COLO668 (cell line): Measurements from ENCODE around the gene PLXNB1.

Experiments used
- DNase-seq: peaks from one replicate; lab custom pipeline; 2025; ENCODE audit not compliant: unreplicated experiment; lab: John Stamatoyannopoulos, UW

The PLXNB1 gene

DNA sequence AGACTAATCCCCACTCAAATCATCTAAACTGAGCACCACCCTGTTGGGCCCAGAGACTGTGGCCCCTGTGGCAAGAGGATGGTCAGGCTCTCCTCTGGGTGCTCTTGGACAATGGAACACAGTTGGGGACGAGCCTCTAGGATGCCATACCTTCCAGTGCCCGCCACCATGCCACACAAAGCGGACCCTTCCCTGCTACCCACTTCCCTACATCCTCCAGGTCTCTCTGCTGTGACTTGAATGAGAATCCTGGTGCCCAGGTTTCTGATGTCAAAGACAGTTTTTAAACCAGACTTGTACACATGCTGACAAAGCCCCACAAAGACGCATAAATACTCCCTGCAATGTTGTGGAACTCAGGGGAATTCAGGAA is 5.3 kb upstream of the PLXNB1 start:
- DNase-seq = no peak

DNA sequence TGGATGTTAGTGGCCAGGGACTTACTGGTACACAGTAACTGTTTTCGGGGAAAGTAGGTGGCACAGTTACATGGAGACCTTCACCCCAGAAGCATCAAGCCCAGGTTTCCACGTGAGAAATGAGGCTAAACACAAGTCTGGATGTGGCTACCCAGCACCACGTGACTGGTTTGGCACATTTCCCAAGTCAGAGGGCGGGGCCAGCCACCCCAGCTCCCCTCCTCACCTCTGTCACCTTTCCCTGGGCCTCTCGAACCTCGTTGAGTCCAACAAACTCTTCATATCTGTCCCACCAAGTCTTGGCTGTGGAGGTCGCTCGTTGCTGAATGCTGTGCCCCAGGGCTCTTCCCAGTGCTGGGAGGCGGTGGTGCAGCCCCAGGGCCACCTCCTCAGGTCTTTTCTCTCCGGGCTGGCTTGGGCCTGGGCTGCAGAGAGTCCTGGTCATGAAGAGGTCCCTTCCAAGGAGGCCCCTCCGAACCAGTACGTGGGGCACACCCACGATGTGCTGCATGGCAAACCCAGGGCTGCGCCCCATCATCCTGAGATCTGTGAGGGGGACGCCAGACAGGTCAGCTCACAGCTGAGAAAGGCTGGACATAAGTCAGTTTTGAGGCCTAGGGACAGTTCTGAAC is 4.8 kb upstream of the PLXNB1 start:
- no peak for DNase-seq

- DNase-seq = no peak
Observed at GRCh38 chr3:48433472-48434118, 3.7 kb upstream of the PLXNB1 start.

DNA sequence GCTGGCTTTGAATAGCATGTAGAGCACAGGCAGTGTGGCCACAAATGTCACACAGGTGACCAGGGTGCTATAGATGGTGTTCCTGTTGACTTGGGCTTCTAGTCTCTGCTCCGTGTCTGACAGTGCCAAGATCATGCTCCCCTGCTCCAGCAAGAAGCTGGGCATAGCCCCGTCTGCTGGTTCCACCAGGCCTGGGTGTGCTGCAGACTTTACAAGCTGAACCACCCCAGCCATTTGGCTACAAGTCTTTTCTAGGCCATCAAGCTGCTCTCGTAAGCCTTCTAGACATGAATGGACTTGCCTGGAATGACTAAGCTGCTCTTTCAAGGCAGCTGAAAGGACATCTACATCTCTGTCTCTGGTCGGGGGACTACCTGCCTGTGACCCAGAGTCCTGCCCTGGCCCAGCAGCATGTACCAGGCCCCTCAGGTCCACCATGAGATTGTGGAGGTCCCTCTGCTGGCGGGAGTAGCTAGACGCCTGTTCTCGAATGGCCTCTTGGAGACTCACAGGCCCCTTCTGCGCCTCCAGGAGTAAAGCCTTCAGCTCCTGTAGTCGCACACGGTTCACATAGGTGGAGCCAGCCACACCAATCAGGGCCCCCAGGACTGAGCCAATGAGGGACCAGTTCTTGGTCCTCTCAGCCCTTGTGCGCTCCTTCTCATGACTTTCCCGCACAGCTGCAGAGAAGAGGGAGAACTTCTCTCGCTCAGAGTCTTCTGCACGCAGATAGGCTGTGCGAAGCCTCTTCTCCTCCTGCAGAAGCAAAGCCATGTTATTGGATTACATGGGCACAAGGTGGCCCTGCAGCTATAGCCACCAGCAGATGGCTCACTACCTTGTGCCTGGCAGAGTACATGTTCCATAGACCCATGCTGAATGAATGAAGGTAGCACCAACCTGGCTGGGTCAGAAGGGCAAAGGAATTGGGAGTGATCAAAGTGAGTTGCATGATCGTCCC is 2.8 kb upstream of the PLXNB1 start:
- DNase-seq = no peak

DNA sequence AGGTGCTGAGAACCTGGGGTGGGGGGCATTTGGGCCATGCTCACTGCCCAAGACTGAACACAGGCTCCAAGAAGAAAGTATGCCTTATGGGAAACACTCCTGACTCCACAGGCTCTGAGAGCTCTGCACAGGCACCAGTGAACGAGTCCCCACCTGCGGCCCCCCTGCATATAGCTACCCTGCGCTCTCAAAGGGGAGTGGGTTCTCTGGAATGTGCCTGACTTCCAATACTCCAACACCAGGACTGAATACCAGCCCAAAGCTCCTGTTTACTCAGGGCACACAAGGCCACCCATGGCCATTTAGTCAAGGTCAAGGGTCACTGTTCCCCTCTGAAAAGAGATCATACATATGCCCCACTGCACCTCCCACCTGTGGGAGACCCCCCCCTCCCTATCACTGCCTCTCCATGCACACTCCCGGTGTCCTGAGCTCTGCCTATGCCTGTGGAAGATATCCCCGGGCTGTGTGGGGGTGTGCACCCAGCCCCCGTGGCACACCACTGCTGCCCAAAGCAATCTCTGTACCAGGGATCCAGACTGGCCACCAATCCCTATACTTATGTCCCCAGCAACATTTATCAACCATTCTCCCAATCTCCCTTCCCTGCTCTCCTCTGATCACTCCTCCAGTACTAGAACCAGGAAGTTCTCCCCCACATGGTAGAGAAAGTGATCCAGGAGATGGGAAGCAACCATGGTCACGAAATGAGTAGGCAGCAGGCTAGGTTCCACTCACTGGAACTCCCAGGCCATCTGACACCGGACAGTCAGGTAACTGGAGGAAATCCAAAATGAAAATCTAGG is 1.5 kb upstream of the PLXNB1 start:
- DNase-seq = no peak

DNA sequence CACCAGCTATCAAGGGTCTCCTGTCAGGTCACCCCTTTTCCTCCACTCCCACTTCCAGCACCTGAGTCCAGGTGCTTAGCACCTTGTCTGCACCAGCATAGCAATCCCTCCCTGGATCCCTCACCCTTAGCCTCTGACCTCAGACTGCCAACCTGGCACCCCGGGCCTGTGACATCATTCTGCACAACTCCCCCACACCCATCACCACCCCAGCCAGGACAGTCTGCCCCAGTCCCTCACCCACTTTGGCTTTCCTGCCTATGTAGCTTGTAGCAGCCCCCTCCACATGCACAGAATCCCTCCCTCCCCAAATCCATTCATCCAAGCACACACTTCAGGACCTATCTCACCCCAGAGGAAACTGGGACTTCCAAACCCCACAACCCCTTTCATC is 819 bp upstream of the PLXNB1 start:
- DNase-seq = no peak

DNA sequence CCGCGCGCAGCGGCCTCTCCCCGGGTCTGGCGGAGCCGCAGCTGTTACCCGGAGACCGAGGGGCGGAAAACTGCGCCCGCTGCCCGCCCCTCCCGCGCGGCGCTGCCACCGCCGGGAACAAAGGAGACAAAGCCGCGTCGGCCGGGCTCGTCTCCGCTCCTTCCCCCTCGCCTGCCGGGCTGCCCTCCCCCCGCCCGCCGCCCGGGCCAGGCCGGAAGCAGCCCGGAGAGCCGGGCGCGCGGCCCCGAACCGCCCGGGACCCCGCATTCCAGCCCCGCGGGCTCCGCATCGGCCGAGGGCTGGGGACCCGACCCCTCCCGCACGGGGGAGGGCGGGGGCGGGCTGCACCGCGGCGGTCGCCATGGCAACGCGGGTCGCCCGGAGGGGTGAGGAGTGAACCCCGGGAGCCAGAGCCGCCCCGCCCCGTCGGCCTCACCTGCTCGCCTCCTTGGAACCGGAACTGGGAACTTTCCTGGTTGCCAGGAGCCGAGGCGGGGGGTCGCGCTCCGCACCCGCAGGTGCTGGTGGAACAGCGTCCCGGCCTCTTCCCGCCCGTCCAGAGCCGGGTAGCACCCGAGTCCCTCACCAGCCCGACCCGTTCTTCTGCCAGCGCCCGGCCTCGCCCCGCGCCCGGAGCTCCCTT is 448 bp downstream of the PLXNB1 start:
- peak; percentile 89 for DNase-seq

DNA sequence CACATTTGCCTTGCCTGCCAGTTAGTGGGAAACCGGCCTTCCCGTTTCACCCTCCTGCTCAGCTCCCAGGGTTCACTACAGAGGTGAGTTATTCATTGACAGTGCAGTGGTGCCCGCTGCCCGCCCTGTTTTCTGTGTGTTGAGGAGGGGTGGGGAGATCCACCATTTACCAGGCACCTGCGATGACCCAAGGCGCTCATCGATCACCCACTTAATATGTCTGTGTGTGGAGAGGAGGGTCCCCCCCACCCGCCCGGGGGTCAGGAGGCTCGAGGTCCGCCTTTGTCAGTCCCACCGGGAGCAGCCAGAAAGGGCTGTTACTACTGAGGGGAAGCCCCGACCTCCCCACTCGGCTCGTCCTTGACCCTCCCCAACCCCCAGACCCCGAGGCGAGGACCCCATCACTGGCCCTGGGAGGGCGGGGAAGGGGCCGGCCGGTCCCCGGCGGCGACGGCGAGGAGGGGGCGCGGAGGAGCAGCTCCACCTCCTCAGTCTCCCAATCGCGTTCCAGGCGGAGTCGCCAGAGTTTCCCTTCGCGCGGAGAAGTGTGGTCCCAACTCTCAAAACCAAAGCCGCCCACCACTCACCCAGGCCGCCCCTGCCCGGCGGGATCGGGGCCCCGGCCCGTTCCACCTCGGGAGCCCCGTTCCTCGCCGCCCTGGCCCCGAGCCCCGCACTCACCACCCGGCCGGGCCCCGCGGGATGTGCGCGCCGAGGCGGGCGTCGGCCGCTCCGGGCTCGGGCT is 1.1 kb downstream of the PLXNB1 start:
- peak; percentile 59 for DNase-seq

GRCh38 chr3:48428088-48428571 is 1.8 kb downstream of the PLXNB1 start:
- DNase-seq = no peak

GRCh38 chr3:48427630-48427962 is 2.3 kb downstream of the PLXNB1 start:
- no peak for DNase-seq

- DNase-seq = no peak
Observed at GRCh38 chr3:48426944-48427629, 2.8 kb downstream of the PLXNB1 start.

DNA sequence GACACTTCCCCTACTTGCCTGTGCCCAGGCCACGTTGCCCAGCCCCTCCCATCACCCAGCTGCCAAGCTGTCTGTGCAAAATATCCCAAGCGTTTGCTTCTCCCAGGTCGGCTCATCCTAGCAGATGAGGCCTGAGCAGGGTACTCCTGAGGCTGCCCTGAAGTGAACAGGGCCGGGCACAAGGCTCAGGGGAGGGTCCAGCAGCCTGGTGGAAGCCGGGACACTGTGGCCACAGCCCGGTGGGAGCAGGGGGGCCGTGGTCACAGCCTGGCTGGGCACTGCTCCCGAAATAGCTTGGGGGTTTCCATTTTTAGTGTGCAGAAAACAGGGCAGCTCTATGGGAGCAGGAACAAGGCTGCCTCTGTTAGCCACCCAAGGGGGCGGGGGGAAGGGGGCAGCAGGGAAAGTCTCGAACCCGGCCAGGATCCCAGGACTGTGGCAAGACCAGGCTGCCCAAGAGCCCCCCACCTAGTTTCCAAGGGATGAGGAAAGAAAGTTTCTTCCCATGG is 3.4 kb downstream of the PLXNB1 start:
- DNase-seq = no peak

DNA sequence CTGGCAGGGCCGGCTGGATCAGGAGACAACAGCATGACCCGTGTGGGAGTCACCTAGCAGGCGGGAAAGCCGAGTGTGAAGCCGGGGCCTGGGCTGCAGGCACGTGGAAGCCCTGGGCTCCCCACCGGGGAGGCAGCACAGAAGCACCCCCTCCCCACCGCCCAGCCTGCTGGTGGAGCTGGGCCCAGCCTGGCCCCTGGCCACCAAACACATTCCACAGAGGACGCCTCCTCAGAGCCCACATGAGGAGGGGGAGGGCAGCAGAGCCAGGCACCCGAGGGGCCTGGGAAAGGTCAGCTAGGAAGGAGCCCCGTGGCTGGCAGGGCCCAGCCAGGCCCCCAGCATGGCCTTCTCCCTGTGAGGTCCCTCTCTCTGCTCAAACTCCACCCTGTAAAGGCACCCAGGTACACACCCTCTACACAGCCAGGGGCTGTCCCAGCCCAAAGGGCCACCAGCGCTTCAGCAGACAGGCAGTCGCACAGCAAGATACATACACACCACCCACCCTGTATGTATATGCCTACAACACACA is 4.5 kb downstream of the PLXNB1 start:
- DNase-seq = no peak

- no peak for DNase-seq
Observed at GRCh38 chr3:48423883-48424695, 5.8 kb downstream of the PLXNB1 start.

GRCh38 chr3:48423241-48423882 is 6.5 kb downstream of the PLXNB1 start:
- DNase-seq = no peak

GRCh38 chr3:48422681-48423080 is 7.2 kb downstream of the PLXNB1 start:
- no peak for DNase-seq

DNA sequence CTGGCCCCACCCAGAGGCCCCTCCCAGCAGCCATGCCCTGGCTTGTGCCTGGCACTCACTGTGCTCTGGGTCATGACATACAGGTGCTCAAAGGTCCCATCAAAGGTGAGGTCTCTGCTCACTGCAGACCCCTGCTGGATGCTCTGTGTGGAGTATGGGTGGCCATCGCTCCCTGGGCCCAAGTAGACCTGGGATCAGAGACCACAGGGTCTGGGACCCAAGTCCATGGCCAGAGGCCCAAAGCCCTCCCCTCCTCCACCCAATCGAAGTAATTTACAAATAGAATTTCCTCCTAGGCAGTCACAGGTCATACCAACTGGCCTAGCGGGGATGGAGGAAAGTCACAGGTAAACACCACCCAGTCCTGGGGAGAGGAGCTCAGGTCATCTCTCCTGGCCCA is 7.6 kb downstream of the PLXNB1 start:
- no peak for DNase-seq

DNA sequence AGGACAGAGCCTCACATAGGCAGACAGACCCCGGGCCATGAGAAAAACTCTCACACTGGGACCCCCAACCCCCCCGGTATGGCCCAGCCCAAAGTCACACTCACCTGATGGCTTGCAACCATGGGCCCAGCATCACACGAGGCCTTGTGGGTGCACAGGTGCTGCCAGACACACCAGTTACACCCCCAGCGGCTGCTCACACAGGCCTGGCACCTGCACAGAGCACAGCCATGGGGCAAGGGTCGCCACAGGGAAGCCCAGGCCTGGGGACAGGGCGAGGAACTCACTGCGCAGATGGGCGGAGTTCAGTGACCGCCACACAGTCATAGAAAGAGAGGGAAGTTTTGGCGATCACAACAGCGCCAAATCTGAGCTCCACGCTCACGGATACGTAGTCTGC is 9.3 kb downstream of the PLXNB1 start:
- DNase-seq = no peak
